ENCODE results near the gene MBOAT1.

DNA sequence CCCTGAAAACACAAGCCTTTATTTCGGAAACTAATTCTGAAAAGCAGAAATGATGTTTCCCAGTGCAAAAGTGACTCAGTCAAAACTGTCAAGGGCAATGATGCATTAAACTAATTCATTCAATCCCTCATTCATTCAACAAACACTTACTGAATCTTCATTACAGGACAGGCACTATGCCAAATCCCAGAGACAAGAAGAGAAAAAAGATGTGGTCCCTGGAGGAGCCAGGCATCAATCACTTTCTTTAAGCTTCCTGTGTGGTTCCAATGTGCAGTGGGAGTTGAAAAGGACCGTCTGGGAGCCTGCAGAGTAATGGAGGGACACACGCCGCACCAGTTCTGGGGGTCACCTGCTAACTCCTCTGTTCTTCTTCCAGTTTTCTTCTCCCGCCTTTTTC is 113.1 kb downstream of the MBOAT1 start:
- TF ChIP-seq, protein P1, sequence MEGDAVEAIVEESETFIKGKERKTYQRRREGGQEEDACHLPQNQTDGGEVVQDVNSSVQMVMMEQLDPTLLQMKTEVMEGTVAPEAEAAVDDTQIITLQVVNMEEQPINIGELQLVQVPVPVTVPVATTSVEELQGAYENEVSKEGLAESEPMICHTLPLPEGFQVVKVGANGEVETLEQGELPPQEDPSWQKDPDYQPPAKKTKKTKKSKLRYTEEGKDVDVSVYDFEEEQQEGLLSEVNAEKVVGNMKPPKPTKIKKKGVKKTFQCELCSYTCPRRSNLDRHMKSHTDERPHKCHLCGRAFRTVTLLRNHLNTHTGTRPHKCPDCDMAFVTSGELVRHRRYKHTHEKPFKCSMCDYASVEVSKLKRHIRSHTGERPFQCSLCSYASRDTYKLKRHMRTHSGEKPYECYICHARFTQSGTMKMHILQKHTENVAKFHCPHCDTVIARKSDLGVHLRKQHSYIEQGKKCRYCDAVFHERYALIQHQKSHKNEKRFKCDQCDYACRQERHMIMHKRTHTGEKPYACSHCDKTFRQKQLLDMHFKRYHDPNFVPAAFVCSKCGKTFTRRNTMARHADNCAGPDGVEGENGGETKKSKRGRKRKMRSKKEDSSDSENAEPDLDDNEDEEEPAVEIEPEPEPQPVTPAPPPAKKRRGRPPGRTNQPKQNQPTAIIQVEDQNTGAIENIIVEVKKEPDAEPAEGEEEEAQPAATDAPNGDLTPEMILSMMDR (IDR thresholded peaks at IDR 0.05 in 4 of 5, conservative IDR thresholded peaks at IDR 0.05 in 1 of 5), result no peak
- no peak for TF ChIP-seq POLR2A (IDR thresholded peaks at IDR 0.05)

Data from gastrocnemius medialis (tissue), 4 donors.